HG03159 (cell line): ENCODE data around the gene HOXA5.

Experiments used
- ATAC-seq: cut with Tn5 transposase; IDR thresholded peaks from one replicate; pipeline ENCODE4 v1.9.1; 2021; ENCODE audit warnings: mild to moderate bottlenecking, moderate library complexity; ENCODE audit not compliant: unreplicated experiment

Gene HOXA5

DNA sequence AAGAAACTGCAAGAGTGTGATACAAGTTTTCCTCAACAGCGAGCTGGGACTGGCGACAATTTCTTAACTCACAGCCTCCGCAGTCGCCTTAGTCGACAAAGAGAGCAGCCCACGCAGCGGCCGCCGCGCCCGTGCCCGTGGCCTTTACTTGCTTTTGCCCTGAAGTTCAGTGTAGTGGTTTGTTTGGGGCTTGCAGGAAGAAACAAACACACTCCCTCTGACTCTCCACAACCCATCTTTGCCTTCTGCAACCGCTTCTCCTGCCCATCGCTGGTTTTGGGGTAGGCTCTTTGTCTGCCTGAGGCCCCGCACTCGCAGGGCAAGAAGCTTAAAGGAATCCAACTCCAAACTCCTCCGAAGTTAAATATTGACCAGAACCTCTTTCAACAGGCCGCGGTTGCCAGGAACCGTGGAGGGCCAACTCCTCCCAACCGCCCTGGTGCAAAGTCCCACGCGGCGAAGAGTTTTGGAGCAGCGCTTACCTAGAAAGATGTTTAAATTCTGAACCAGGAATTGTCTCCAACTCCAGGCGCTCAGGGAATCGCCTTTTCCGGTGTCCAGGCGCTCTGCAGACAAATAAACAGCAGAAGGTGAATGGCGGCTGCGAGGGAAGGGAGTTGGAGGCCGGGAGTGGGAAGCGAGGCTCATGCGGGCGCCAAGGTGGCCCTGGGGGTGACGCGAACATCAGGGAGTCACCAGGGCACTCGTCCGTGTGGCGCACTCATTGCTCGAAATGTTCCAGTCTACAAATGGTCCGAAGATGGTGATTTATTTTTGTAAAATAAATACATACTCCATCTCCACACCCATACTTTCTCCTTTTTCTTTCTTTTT is 21.2 kb downstream of the HOXA5 start:
- no peak for ATAC-seq

DNA sequence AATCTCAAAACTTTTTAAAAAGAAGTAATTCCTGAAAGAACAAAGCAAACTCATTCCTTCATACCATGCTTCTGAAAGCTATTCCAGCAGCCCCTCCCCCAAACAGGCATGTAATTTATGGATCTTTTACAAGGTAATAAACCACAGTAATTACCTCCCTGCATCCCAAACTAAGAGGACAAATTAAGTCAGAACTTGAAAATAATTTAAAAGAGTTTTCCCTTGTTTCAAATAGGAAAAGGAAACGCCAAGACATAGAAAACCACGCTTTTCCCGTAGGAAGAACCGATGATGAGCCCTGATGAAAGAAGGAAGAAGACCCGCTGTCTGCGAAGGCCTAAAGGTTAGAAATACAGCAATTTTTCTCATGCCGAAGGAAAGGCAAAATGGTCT is 21.8 kb downstream of the HOXA5 start:
- ATAC-seq = no peak

DNA sequence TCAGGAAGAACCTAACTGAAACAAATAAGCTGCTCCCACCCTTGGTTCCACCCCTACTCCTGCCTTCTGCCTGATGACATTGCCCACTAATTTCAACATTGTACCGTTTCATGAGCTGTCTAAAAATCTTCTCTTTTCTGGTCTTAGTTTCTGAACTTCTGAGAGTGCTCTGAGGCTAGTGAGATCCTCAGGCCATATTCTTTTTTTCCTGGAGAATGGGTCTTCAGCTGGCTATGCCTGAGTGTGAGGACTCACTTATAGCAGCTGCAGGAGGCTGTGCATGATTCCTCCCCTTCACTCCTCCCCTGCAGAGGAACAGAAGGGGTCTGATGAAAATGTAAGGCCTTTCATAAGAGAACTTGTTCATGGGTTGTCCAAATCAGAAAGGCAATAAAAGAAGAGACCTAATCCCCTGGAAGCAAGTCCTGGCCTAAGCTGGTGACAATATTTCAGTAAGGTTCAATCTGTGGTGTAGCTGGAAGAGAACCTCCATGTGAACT is 24.0 kb downstream of the HOXA5 start:
- ATAC-seq = no peak

DNA sequence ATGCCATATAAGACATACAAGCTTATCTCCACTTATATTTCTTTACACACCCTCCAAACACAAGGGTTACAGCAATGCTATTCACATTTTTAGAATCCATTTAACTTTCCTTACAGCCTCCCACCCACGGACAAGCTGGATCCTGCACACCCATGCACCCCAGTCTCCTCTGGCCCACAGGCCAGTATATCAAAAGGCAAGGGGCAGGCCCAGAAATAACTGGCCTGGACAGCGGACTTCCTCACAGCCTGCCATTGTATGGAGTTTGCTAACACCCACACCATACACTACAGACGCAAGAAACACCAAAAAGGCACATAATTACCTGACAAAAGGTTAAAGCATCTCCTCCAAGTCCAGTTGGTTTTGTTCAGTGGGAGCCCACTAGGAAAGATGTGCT is 24.9 kb downstream of the HOXA5 start:
- ATAC-seq = no peak

DNA sequence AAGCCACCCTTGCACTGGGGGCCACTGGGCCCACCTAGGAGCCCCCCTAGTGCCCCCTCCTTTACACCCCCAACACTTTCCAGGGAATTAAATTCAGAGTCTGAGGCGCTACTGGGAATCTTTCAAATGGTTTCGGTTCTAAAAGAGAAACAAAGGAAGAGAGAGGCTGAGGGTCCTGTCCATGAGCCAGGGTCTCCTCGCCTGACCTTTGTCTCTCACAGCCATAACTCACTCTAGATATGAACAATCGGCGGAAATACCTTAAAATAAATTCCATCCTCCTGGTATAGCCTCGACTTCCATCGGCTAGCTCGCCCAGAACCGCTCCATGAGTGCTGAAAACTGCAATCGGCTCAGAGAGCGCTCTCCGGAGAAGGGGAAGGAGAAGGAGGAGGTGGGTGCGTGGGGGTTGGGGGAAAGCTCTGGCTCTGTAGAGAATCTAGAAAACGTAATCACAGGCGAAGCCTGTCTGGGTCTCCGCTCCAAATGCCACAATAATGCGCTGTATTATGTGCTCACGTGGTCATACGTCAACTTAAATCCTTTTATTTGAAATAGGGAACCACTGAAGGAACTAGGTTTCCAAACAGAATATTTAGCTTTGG is 25.5 kb downstream of the HOXA5 start:
- ATAC-seq = no peak

DNA sequence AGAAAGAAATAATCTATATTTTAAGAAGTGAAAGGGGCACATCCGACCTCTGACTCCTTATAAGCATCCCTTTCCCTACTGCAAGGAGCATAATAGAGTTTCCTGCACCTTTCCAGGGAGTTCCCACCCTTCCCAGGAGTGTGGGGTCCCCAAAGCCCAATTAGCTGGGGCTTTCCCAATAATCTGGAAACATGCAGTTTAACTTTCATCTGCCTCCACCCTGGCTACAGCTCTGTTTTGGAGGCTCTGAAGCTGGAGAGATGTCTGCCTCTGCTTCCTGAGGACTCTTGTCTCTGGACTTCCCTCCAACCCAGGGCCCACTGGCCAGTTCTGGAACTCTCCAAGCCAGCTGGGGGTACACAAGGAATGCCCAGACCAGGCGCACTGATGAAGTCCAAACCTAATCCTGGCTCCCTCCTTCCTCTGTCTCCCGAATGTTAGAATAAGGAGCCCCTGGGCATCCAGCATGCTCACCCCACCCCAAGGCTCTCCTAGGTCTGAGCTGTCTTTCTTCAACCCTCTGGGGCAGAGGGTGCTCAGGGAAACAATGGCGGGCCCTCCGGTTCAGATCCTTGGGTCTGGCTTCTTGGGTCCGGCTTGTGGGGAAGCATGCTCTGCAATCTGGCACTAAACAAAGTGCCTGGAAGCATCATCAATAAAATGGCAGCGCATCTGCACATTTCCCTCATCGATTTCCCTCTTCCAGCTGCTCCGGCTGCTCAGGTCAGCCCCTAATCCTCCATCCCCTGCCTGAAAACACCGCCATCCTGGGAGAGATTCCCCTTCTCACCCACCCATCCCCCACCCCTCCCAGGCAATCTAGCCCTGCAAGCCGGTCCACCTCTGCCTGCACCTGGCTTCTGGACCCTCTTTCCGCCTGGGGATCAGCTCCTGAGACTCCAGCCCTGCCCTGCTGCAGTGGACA is 26.3 kb downstream of the HOXA5 start:
- no peak for ATAC-seq

DNA sequence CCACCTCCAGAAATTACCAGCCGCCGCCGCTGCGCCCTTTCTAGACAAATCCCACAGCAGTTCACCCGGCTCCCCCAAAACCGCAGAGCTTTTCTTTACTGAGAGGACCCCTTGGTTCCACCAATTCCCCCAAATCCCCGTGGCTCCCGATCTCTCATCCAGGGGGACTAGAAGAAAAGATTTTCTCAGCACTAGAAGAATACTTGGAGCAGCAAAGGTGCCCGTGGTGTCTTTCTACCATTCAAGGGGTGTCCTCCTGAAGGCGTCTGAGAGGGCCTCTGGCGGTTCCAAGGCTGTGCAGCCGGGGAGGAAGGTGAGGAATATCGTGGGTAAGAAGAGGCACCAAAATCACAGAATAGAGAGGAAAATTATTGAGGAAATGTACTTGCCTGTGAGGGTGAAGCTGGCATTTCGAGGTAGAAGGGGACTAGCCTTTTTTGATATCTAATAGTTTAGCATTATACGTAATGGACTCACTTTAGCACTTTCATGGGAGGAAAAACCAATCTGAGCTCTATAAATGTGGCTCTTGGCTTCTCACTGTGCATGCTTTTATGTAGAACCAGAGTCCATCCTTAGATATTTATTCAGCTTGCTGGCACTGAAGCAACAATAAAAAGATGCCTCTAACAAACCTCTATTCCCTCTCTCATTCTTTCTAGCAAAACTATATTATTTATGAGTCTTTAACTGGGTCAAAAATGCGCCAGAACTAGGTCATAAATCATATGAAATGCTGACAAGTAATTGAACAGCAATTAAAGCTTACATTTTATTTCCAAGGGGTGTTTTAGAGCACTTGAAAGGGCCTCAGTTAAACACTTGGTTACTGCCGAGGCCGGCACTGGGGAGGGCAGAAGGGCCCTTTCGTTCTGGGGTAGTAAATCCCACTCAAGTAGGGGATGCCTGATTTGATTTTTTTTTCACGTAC is 27.2 kb downstream of the HOXA5 start:
- ATAC-seq = no peak

DNA sequence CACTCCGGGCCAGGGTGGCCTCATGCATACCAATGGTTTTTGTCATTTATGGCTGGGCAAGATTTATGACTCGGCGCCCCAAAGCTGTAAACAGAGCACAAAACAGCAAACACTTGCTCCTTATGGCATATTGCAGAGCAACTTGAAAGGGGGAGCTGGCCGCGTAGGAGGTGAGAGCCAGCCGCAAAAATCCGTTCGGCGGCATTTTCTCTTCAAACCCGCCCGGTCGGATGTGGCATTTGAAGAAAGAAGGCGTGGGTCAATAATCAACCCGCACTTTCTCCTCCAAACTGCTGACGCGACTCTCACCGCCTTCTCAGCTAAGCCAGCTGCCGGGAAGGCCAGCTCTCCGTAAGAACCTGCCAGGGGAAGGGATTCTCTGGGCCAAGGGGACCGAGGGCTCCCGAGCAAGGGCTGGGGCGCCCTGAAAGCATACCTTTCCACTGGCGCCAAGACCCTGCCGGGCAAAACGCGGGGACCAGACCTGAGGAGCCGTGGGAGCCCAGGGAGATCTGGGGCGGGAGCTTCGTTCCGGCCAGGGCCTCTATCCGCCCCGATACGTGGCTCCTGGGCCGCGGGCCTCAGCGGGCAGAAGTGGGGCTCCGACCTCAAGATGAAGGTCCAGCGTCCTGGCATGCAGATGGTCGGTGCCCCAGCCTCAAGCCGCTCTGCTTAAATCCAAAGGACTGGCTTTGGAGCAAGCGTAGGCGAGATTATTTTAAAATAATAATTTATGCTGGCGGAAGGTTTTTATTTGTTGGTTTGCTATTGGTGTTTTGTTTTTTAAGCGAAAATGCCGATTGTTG is 28.1 kb downstream of the HOXA5 start:
- ATAC-seq = no peak

DNA sequence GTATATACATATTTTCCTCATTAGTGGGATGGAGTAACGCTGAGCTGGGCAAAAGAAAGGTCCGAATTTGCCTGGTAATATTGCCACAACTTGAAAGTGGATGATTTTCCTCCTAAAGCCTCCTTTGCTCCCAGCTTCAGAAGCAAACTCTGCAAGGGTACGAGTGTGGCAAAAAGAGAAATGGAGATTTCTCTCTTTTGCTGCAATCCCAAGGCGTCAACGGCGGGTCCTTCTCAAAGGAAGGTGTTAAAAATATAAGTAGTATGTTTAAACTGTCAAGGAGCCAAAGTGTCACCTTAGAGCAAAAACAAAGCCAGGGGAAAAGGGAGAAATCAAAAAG is 28.6 kb downstream of the HOXA5 start:
- no peak for ATAC-seq

DNA sequence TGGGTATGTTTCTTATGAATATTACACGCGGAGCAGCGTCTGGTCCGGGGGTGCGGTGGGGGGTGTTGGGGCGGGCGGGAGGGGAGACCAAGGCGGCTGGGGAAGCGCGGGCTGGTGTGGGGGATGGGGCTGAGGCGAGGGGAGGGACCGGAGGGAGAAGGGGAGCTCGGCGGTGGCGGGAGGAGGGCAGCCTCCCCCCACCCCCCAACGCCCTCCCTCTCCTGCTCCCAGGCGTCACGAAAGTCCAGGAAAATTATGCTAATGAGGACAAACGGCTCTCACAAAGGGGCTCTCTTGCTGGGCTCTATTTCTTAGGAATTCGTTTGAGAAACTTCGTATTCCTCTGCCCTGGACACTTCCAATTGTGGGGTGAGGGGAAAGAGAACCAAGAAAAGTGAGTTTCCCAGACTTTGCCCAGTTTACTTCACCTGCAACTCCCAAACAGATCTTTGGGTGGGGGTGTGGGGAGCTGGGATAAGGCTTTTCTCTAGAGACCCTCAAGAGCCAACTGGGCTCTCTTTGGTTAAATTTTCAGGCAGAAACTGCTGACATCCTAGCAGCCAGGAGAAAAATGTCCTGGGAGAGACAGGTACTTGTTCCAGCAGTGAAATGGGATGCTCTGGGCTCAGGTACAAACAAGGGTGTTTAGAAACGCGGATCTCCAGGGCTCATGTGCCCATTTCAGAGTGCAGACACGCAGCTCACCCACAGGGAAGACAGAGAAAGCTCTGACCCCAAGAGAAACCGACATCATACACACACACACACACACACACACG is 29.3 kb downstream of the HOXA5 start:
- ATAC-seq = no peak

DNA sequence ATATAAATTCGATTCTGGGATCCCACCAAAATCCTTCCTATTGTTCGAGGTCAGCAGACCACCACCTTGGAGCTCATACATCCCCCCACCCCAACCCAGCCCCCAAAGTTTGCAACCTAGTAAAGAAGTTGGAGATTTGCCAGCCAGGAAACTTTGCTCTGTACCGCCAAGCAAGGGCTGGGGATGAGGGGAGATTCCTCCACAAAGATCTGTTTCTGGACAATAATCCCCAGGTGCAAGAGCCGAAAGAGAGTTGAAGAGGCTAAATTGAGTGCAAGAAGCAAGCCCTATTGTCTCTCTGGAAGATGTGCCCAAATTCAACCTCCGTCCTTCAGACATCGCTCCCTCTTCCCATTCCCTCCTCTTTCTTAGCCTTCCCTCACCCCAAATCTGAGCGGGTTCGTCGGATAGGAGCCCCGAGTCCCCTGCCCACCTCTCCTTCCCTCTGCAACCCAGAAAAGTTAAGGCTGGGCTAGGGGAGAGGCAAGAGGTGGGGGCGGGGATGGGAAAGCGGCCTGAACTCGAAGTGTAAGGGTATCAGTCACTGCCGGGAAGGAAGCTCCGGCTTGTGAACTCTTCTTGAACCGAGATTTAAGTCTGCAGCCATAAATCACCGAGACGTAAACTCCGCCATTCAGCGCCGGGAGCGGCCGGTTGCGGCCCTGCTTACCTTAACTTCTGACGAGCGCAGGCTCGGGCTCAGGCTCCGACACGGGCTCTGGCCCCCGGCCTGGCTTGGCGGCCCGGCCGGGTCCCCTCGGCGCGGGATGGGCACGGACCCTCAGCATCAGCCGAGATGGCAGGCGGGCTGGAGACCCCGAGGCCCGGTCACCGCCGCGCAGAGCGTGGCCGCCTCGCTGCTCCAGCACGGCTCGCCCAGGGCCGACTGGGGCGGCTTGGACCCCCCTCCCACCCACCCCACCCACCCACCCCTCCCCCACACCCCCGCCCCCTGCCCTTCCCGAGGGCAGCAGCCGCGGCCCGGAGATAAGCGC is 30.2 kb downstream of the HOXA5 start:
- ATAC-seq = no peak

DNA sequence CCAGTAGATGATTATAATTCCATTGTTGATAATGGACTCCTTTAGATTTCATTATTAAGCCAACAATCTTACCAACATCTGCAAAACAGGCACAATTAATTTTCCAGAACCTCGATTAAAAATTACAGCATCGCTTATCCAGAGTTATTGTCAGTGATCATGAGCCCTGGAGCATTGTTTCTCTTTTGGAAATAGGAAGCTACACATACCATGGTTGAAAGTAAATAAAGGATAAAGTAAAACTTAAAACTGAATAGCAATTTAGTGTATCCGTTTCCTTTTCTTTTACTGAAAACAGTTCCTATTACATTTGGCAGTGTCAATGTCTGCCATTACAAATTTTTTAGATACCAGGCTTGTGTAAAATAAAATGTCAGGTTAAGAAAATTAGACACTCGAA is 31.1 kb downstream of the HOXA5 start:
- no peak for ATAC-seq

DNA sequence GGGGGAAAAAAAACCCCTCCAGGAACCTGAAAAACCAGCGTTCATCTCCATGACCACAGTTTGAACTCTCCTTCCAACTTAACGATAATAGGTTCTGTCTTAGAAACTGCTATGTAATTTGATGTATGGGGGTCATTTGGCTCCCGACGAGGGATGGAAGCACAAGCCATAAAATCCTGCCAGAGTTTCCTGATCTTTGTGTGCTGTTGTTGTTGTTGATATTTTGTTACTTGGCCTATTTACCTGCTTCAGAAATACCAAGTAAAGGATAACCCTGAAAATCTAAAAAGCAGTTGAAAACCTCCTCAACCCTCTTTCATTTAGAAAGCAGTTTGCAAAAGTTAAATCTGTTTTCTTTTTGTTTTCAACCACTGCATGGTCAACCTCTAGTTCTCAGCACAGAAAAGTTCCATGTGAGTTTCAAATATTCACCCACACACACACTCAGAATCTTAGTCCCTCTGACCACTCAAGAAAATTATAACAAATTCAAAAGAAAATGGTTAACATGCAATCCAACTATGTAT is 31.7 kb downstream of the HOXA5 start:
- no peak for ATAC-seq

DNA sequence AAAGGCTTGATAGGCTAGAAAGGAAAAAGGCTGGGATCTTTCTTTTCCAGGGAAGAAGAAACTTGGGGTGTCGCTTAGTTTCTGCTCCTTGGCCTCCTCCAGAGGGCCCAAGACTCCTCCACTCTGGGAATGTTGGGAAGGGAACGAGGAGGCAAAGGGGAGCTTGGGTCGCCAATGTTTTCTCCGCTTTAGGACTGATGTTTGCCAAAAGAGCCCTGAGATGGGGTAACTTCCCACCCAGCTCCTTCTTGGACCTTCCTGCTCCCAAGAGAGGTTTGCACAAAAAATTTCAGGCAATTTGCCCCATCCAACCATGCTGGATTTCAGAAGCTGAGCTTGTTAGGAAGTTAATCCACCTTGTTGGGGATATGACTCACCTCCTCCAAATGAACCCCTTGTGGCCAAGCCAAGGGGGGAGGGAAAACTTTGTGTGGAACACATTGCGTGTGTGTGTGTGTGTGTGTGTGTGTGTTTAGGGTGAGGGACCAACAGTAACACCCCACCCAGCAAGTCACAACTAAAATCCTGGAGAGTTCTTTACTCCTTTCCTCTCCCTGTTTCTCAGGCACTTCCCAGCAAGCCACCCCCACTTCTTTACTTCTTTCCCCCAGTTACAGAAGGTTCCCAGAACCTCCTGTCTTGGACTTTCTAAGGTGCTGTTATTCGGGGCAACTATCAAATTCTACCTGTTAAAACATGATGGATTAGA is 32.3 kb downstream of the HOXA5 start:
- no peak for ATAC-seq

DNA sequence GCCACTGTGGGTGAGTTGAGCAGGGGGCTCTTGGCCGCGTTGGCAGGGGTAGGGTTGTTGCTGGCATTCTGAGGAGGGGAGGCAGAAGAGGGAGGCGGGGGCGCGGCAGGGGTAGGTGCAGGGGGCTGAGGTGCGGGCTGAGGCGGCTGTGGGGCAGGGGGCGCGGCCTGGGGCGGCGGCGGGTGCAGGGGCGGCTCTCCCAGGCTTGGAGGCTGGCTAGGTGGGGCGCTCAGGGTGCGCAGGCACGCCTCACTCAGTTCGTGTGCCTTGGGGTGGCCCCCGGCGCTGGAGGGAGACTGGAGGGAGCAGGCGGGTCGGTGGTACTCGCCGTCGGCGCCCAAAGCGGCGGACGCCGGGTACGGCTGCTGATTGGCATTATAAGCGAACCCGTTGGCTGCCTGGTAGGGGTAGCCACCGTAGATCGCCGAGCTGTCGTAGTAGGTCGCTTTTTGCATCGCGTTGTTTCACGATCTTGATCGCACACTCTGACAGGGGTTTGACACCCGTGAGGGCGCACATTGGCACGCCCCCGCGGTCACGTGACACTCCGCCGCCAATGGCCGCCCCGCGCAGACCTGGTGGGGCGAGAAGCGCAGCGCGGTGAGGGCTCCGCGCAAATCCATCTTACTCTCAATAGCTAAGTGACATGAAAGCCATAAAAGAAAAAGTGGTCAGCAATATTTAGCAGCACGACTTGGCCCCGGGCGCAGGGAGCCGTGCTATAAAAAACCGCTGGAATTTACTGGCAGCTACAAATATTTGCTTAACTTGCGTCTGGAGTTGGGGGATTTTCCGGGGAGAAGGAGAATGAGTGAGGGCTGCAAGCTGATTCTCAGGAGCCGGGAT is 33.1 kb downstream of the HOXA5 start:
- no peak for ATAC-seq
